Coronary artery (tissue), 2 donors: ENCODE data around the gene TRIM68.

Source experiments
- DNase-seq: peaks from one replicate; pipeline ENCODE4 v3.0.0-alpha.2; 2017; ENCODE audit warnings: low spot score
- H3K27ac ChIP-seq, 2 donors: fragments of 200-600 bp; sonication (generic); one replicate each; pipeline ENCODE4 v1.5.1; 2016 to 2019
- H3K4me3 ChIP-seq: fragments of 200-600 bp; sonication (generic); 2 replicates; pipeline ENCODE4 v1.5.1; 2016; ENCODE audit warnings: mild to moderate bottlenecking, moderate library complexity
- CTCF ChIP-seq: fragments of 200-600 bp; sonication (generic); IDR thresholded peaks from one replicate; pipeline ENCODE4 v1.5.1; 2019; ENCODE audit warnings: antibody characterized with exemption

Gene TRIM68

GRCh38 chr11:4551346-4551979 lies 56.6 kb downstream of the TRIM68 start:
- H3K27ac ChIP-seq, result no peak overlapping the region
- no peak overlapping the region for H3K4me3 ChIP-seq
- DNase-seq, result no peak
- no peak for TF ChIP-seq CTCF
